GM18520 (cell line): Measurements from ENCODE around the gene GPATCH2.
"Not testable (repeated sequence)": the region's sequence is repeated elsewhere in the genome, so short reads cannot be mapped to it uniquely, and the experiment has no call there.

Experiments used
- ATAC-seq: cut with Tn5 transposase; IDR thresholded peaks from one replicate; pipeline ENCODE4 v1.9.1; 2021; ENCODE audit not compliant: unreplicated experiment

GPATCH2 gene

DNA sequence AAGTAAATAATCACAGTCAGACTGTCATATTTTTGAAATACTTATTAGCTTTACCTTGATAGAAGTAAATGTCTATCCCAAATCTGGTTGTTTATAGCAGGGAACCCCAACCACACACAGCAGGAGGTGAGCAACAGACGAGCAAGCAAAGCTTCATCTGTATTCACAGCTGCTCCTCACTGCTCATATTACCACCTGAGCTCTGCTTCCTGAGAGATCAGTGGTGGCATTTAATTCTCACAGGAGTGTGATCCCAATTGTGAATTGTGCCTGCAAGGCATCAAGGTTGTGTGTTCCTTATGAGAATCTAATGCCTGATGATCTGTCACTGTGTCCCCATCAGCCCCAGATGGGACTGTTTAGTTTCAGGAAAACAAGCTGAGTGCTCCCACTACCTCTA, 104.3 kb downstream of the GPATCH2 start:
- ATAC-seq, result no peak

DNA sequence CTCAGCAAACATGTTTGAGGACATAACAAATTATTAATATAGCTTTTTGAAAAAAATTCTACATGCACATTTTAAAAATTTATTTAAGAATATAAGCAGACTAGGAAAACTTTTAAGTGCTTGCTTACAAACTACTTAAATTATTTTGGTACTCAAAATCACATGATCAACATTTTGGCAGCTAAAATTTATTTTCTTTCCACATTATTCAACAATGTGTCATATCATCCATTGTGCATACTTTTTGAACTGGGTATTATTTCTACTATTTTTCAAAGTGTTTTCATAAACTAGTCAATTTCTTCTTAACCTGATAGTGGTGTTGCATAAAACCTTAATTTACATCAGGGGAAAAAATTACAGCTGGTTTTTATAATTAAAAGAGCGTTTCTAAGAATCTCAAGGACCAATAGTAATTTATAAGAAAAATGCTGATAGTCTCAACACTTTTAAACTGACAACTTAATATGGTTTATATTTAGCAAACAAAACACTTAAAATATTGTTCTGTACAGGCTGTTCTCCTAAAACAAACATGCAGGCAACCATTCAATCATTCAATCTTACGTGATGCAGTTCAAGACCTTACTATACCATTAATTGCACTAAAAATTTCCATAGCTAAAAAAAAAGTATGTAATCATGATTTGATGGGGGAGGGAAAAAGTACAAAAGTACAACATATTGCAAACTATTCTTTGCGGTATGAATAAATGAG, 105.0 kb downstream of the GPATCH2 start:
- ATAC-seq, result no peak

DNA sequence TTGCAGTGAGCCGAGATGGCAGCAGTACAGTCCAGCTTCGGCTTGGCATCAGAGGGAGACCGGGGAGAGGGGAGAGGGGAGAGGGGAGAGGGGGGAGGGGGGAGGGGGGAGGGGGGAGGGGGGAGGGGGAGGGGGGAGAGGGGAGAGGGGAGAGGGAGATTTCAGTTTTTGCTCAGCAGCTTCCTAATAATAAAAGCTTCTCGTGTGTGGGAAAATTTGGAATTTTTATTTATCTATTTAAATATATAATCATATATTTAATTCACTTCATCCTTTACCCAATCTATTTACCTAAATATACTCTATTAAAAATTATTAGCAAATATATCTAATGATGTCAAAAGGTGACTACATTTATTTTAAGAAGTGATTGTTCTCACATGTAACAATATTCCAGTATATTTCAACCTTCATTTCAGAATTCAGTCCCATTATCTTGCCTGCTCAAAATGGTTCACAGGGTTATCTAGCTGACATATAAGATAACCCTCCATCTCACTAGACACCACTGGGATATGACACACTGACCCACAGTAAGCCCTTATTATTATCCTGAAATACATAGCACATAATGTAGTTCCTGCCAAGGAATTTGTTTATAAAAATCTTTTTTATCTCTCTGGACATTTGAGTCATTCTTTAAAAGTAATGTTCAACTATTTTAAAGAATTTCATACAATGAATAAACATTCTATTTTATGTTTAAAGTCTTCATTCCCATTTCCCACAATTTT, 105.9 kb downstream of the GPATCH2 start:
- no peak for ATAC-seq

DNA sequence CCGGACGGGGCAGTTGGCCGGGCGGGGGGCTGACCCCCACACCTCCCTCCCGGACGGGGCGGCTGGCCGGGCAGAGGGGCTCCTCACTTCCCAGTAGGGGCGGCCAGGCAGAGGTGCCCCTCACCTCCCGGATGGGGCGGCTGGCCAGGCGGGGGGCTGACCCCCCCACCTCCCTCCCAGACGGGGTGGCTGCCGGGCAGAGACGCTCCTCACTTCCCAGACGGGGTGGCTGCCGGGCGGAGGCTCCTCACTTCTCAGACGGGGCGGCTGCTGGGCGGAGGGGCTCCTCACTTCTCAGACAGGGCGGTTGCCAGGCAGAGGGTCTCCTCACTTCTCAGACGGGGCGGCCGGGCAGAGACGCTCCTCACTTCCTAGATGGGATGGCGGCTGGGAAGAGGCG, 107.0 kb downstream of the GPATCH2 start:
- ATAC-seq, result not testable (repeated sequence)

GRCh38 chr1:217522277-217522676, 108.6 kb downstream of the GPATCH2 start:
- no peak for ATAC-seq

DNA sequence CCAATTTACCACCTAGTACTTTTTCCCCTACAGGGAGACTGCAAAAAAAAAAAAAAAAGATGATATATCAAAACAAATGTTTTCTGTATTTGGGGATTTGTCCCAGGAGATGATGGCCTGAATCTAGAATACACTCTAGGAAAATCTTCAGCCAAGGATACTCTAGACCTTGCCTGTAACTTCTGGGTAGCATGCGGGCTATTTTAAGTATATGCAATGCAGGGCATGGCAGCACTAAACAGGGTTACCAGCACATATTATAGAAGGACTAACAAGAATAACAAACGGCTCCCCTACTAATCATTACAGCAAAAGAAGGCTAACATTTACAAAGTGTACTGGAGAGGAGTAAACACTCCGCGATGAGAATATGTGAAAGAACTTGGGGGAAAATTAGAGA, 109.6 kb downstream of the GPATCH2 start:
- ATAC-seq, result no peak

GRCh38 chr1:217506878-217507277, 124.0 kb downstream of the GPATCH2 start:
- no peak for ATAC-seq

DNA sequence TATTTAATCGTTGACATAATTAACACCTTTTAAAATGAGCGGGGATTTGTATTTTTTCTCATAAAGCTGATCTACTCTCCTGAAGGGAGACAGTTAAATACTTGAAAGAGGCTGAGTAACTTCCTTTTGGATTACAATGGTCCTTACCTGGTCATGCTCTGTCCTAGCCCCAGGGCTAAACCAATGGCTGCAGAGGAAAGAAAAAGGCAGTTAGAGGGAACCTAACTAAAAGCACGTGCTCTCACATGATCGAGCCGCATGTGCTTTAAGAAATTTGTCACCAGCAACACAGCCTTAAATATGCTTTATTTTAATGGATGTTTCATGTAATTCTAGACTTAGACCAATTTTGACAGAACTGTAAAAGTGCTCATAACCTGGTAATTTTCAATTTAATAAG, 132.7 kb downstream of the GPATCH2 start:
- ATAC-seq, result no peak

DNA sequence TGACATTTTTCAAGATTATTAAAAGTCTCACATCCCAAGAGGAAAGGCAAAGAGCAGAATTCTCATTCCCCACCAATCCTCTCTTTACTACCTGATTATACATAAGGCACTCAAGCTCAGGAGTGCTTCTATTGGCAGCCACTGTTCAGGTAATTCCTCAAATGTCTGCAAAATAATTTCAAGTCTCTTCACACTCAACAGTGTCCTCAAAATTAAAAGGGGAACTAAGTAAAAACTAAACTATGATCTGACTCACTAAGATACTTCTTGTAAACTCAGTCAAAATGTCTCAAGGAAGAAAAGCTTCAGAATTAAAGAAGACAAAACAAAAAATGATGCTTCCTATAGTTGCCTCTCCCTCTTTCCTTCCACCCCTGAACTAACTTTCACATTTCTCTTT, 135.6 kb downstream of the GPATCH2 start:
- ATAC-seq, result peak; percentile 92

GRCh38 chr1:217494767-217495166, 136.1 kb downstream of the GPATCH2 start:
- peak; percentile 78 for ATAC-seq

GRCh38 chr1:217493290-217493689, 137.6 kb downstream of the GPATCH2 start:
- no peak for ATAC-seq

- ATAC-seq, result no peak
Observed at GRCh38 chr1:217484871-217485270, 146.0 kb downstream of the GPATCH2 start.

GRCh38 chr1:217482356-217483102, 148.4 kb downstream of the GPATCH2 start:
- peak; percentile 98 for ATAC-seq

- no peak for ATAC-seq
Observed at GRCh38 chr1:217478450-217478849, 152.4 kb downstream of the GPATCH2 start.

GRCh38 chr1:217472915-217473314, 158.0 kb downstream of the GPATCH2 start:
- ATAC-seq, result no peak

DNA sequence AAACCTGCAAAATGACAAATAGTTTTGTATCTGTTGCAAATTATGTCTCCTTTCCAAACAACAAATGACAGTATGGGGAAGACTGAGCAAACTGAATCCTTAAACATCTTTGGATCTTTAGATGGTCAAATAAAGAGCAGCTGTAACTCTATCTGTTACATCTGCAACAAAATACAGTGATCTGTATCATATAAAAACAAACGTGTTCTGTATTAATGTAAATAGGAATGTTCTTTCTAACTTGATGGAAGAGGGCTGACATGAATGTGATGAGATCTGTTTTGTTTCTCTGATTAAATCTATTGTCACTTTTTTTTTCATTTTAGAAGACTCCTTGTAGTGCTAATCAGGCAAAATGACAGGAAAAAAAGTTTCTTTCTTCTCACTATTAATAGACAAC, 159.5 kb downstream of the GPATCH2 start:
- no peak for ATAC-seq

DNA sequence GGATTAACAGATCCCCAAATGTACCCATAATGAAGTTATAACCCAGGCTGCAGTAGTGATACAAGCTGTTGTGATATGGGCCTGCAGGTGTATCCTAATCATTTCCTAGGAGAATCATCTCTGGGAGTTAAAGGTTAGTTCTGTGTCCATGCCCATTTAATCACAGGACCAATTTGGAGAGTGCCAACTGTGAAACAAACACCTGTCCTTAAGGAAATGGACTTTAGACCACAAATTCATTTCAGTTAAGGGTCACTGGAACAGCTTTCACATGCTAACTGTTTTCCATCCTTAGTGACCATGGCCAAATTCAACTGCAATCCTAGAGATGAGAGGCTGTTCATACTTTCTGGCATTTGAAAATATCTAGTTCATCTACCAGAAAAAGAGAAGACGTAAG, 160.9 kb downstream of the GPATCH2 start:
- no peak for ATAC-seq

- no peak for ATAC-seq
Observed at GRCh38 chr1:217465102-217465501, 165.8 kb downstream of the GPATCH2 start.

DNA sequence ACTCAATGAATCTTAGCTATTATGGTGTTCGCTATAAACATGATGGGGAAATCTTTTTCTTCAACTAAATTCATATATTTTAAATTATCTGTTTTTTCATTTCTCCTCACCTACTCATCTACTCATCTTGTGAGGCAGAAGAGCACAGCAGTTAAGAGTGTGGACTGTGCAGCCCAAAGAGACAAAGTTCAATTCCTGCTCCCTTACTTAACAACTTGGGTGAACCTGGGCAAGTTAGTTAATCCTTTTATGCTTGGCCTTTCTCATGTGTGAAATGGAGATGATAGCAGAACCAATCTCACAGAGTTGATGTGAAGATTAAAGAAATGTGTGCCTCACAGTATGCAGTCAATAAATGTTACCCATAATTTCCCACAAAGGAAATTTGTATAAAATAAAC, 168.2 kb downstream of the GPATCH2 start:
- no peak for ATAC-seq

GRCh38 chr1:217462159-217462558, 168.7 kb downstream of the GPATCH2 start:
- ATAC-seq, result no peak

DNA sequence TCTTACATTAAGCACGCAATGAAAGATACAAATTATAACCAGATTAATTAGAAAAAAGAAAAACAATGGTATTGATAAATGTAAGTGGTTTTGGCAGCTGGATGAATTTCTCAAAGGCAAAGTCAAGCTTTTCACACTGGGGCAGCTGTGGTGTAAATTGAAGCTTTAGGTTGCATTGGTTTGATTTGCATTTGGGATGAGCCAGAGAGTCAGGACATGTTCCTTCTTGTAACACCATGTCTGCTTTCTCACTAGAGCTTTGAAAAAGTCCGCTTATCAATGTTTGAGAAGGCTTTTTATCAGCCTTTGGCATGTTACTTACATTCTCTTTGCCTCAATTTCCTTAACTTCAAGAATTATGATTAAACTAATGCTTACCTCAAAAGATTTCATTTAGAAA, 173.9 kb downstream of the GPATCH2 start:
- no peak for ATAC-seq

- no peak for ATAC-seq
Observed at GRCh38 chr1:217456261-217456660, 174.6 kb downstream of the GPATCH2 start.
